ENCODE measurements around the gene PPP1R37.

GRCh38 chr19:45099467-45100191, 6.7 kb downstream of the PPP1R37 start:
- TF ChIP-seq POLR2AphosphoS5 (IDR thresholded peaks at IDR 0.05; ENCODE audit: low read depth, low read length), result no peak
- TF ChIP-seq REST (IDR thresholded peaks at IDR 0.05; ENCODE audit: insufficient read depth in 1 of 2, low read depth in 2 of 2, low read length in 2 of 2), result no peak
- TF ChIP-seq TAF1 (IDR thresholded peaks at IDR 0.05; ENCODE audit: borderline replicate concordance, insufficient read depth, low read length), result no peak
- TF ChIP-seq SIN3A (IDR thresholded peaks at IDR 0.05; ENCODE audit: borderline replicate concordance, insufficient read depth, low read length), result no peak
